Mammary epithelial cell (primary cell): Measurements from ENCODE around the gene ATRX.

Experiments
- CTCF ChIP-seq, 2 donors: IDR thresholded peaks in 1 of 2; conservative IDR thresholded peaks in 1 of 2; 2 replicates each; pipeline ENCODE4 v1.5.1; 2011 to 2012; ENCODE audit warnings: inconsistent platforms in 2 of 2, low read length in 2 of 2, mild to moderate bottlenecking in 2 of 2, control low read depth in 1 of 2, low read depth in 1 of 2; ENCODE audit not compliant: insufficient read depth in 1 of 2; ENCODE audit errors: extremely low read depth in 1 of 2
- EZH2 ChIP-seq: IDR thresholded peaks from 2 replicates; pipeline ENCODE4 v1.6.1; 2012; ENCODE audit warnings: low read length, inconsistent platforms, borderline replicate concordance

GRCh38 chrX:77617206-77617605 lies 168.8 kb downstream of the ATRX start:
- no peak for TF ChIP-seq CTCF (conservative IDR thresholded peaks at IDR 0.05 in 1 of 2, IDR thresholded peaks at IDR 0.05 in 1 of 2; ENCODE audit: extremely low read depth in 1 of 2, insufficient read depth in 1 of 2, low read depth in 1 of 2, low read length in 2 of 2)
- TF ChIP-seq EZH2 = no peak
